ENCODE results near the gene TRIM72.
"Not testable (repeated sequence)": the region's sequence is repeated elsewhere in the genome, so short reads cannot be mapped to it uniquely, and the experiment has no call there.

The TRIM72 gene

DNA sequence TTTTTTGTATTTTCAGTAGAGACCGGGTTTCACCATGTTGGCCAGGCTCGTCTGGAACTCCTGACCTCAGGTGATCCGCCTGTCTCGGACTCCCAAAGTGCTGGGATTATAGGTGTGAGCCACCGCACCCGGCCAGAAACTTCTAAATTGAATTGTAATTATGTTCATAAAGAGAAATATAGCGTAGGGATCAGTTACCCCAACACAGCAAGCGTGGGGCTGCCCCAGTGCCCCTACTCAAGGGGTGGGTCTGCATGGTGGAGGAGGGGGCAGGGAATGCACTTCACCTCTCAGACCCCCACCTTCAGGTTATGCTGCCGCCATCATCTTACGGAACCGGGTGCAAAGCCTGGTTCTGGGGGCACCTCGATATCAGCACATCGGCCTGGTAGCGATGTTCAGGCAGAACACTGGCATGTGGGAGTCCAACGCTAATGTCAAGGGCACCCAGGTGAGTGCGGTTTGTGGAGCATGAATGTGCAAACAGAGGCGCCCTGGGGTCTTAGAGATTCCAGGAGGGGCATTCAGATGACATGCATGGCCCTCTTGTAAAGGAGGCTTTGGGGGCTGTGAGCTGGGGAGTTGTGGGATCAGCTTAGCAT lies 63.8 kb downstream of the TRIM72 start:
- no peaks in the 10 kb centered on the region for H3K79me2 ChIP-seq (ENCODE audit: control insufficient read depth, low read length)
- H3K9me2 ChIP-seq (replicated peaks; ENCODE audit: control insufficient read depth, low read length), result no peaks in the 10 kb centered on the region
- no peaks in the 10 kb centered on the region for H3K36me3 ChIP-seq (ENCODE audit: control insufficient read depth, low read length)
- H3K4me1 ChIP-seq (ENCODE audit: control insufficient read depth, low read length), result no peaks in the 10 kb centered on the region
- H3K27ac ChIP-seq (ENCODE audit: low read depth, low read length), result no peak overlapping the region
- TF ChIP-seq EZH2phosphoT487 (IDR thresholded peaks at IDR 0.05; ENCODE audit: borderline replicate concordance, low read length), result no peak
- TF ChIP-seq, protein P1, sequence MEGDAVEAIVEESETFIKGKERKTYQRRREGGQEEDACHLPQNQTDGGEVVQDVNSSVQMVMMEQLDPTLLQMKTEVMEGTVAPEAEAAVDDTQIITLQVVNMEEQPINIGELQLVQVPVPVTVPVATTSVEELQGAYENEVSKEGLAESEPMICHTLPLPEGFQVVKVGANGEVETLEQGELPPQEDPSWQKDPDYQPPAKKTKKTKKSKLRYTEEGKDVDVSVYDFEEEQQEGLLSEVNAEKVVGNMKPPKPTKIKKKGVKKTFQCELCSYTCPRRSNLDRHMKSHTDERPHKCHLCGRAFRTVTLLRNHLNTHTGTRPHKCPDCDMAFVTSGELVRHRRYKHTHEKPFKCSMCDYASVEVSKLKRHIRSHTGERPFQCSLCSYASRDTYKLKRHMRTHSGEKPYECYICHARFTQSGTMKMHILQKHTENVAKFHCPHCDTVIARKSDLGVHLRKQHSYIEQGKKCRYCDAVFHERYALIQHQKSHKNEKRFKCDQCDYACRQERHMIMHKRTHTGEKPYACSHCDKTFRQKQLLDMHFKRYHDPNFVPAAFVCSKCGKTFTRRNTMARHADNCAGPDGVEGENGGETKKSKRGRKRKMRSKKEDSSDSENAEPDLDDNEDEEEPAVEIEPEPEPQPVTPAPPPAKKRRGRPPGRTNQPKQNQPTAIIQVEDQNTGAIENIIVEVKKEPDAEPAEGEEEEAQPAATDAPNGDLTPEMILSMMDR (IDR thresholded peaks at IDR 0.05; ENCODE audit: low read depth, low read length, poor library complexity, severe bottlenecking), result no peak
- H3F3A ChIP-seq (ENCODE audit: control insufficient read depth, insufficient read depth), result no peaks in the 10 kb centered on the region
- H3K9me3 ChIP-seq (ENCODE audit: control insufficient read depth, insufficient read depth, low read length), result no peaks in the 10 kb centered on the region
- no peaks in the 10 kb centered on the region for H3K27me3 ChIP-seq (ENCODE audit: control insufficient read depth, low read length)
- H4K20me1 ChIP-seq (ENCODE audit: control insufficient read depth, insufficient read depth, low read depth, low read length), result no peaks in the 10 kb centered on the region
- no peak overlapping the region for H3K4me2 ChIP-seq (ENCODE audit: low read length)
- H3K4me3 ChIP-seq (ENCODE audit: low read length), result no peak overlapping the region

DNA sequence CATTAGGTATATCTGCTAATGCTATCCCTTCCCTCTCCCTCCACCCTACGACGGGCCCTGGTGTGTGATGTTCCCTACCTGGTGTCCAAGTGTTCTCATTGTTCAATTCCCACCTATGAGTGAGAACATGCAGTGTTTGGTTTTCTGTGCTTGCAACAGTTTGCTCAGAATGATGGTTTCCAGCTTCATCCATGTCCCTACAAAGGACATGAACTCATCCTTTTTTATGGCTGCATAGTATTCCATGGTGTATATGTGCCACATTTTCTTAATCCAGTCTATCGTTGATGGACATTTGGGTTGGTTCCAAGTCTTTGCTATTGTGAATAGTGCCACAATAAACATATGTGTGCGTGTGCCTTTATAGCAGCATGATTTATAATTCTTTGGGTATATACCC lies 64.9 kb downstream of the TRIM72 start:
- H3K36me3 ChIP-seq (ENCODE audit: control insufficient read depth, low read length); H3F3A ChIP-seq (ENCODE audit: control insufficient read depth, insufficient read depth); H3K9me3 ChIP-seq (ENCODE audit: control insufficient read depth, insufficient read depth, low read length); H3K27me3 ChIP-seq (ENCODE audit: control insufficient read depth, low read length); H3K4me3 ChIP-seq (ENCODE audit: low read length); H3K4me1 ChIP-seq (ENCODE audit: control insufficient read depth, low read length); H3K4me2 ChIP-seq (ENCODE audit: low read length); H3K27ac ChIP-seq (ENCODE audit: low read depth, low read length); H3K79me2 ChIP-seq (ENCODE audit: control insufficient read depth, low read length); H3K9me2 ChIP-seq (replicated peaks; ENCODE audit: control insufficient read depth, low read length); H4K20me1 ChIP-seq (ENCODE audit: control insufficient read depth, insufficient read depth, low read depth, low read length): not testable (repeated sequence)
